Measurements from ENCODE around the gene SULF2.

SULF2 gene

GRCh38 chr20:47713163-47713562, 72.1 kb downstream of the SULF2 start:
- Histone ChIP-seq H3K36me3 (ENCODE audit: control insufficient read depth in 1 of 2, insufficient read depth in 2 of 2, low read length in 2 of 2) (peaks cover 0 to 4% of the 10 kb centered on the region in 2 donors), H3K27me3 (ENCODE audit: control insufficient read depth in 1 of 2, insufficient read depth in 2 of 2, low read length in 2 of 2) (no peaks in the 10 kb centered on the region), H3K9ac (ENCODE audit: low read depth in 1 of 2, low read length in 2 of 2) (no peak overlapping the region), H3K4me3 (ENCODE audit: low read depth in 1 of 2, low read length in 2 of 2) (no peak overlapping the region), H3K4me1 (ENCODE audit: control insufficient read depth in 1 of 2, insufficient read depth in 2 of 2, low read length in 2 of 2) (peaks cover 14% of the 10 kb centered on the region in 2 donors), H3K27ac (ENCODE audit: low read depth, low read length) (no peak overlapping the region), H3K9me3 (ENCODE audit: control insufficient read depth in 1 of 2, low read length in 2 of 2) (no peaks in the 10 kb centered on the region)

- no peak overlapping the region for H3K27ac ChIP-seq (ENCODE audit: low read depth, low read length)
- H3K9ac ChIP-seq (ENCODE audit: low read depth in 1 of 2, low read length in 2 of 2) = no peak overlapping the region
- H3K36me3 ChIP-seq (ENCODE audit: control insufficient read depth in 1 of 2, insufficient read depth in 2 of 2, low read length in 2 of 2) = no peaks in the 10 kb centered on the region
- no peaks in the 10 kb centered on the region for H3K9me3 ChIP-seq (ENCODE audit: control insufficient read depth in 1 of 2, low read length in 2 of 2)
- no peaks in the 10 kb centered on the region for H3K27me3 ChIP-seq (ENCODE audit: control insufficient read depth in 1 of 2, insufficient read depth in 2 of 2, low read length in 2 of 2)
- H3K4me3 ChIP-seq (ENCODE audit: low read depth in 1 of 2, low read length in 2 of 2) = peak overlapping the region; percentile 11 to 36
- peaks cover 14% of the 10 kb centered on the region in 2 donors for H3K4me1 ChIP-seq (ENCODE audit: control insufficient read depth in 1 of 2, insufficient read depth in 2 of 2, low read length in 2 of 2)
Measured at GRCh38 chr20:47711046-47711752, 74.1 kb downstream of the SULF2 start.

- H3K4me1 ChIP-seq (ENCODE audit: control insufficient read depth in 1 of 2, insufficient read depth in 2 of 2, low read length in 2 of 2) = peaks cover 14% of the 10 kb centered on the region in 2 donors
- H3K9ac ChIP-seq (ENCODE audit: low read depth in 1 of 2, low read length in 2 of 2) = no peak overlapping the region
- no peaks in the 10 kb centered on the region for H3K9me3 ChIP-seq (ENCODE audit: control insufficient read depth in 1 of 2, low read length in 2 of 2)
- H3K36me3 ChIP-seq (ENCODE audit: control insufficient read depth in 1 of 2, insufficient read depth in 2 of 2, low read length in 2 of 2) = no peaks in the 10 kb centered on the region
- peak overlapping the region in 1 of 2 donors; percentile 11 for H3K4me3 ChIP-seq (ENCODE audit: low read depth in 1 of 2, low read length in 2 of 2)
- H3K27me3 ChIP-seq (ENCODE audit: control insufficient read depth in 1 of 2, insufficient read depth in 2 of 2, low read length in 2 of 2) = no peaks in the 10 kb centered on the region
- no peak overlapping the region for H3K27ac ChIP-seq (ENCODE audit: low read depth, low read length)
Measured at GRCh38 chr20:47710665-47711045, 74.6 kb downstream of the SULF2 start.

DNA sequence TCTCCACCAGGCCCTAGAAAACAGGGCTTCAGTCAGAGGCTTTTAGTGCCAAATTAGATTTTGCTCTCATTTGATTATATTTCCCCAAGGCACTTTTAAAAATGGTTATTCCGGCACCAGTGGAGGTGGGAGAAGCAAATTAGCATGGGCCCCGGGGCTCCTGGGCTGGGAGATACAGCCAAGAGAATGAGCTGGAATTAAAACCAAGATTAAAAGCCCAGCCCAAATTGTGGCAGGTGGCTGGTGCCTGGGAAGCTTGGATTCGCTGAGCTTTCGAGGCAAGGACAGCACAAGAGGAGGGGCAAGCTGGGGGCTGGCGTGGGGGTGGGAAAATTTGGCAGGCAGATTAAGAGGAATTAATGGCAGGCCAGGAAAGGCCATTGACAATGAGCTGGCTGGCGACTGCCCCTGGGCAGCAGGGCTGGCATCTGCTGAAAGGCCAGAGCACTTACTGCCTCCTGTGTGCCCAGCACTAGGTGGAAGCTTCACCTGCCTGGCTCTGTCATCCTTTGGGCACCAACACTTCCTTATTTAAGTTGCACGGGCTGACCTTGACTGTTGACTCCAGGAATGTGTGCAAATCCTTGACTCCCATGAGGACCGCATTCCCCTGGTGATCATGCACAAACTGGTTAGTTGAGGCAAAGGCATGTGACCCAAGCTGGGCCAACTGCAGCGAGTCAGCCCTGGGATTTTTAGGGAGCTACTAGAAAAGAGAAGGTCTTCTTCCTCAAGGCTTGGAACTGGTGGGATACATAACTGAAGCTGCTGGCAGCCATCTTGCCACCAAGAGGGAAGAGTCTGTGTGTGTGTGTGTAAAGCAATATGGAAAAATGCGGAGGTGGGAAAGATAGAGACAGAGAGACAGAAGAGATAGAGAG, 76.1 kb downstream of the SULF2 start:
- no peak overlapping the region for H3K9ac ChIP-seq (ENCODE audit: low read depth in 1 of 2, low read length in 2 of 2)
- no peaks in the 10 kb centered on the region for H3K36me3 ChIP-seq (ENCODE audit: control insufficient read depth in 1 of 2, insufficient read depth in 2 of 2, low read length in 2 of 2)
- no peak overlapping the region for H3K4me3 ChIP-seq (ENCODE audit: low read depth in 1 of 2, low read length in 2 of 2)
- H3K4me1 ChIP-seq (ENCODE audit: control insufficient read depth in 1 of 2, insufficient read depth in 2 of 2, low read length in 2 of 2) = peaks cover 14% of the 10 kb centered on the region in 2 donors
- no peaks in the 10 kb centered on the region for H3K27me3 ChIP-seq (ENCODE audit: control insufficient read depth in 1 of 2, insufficient read depth in 2 of 2, low read length in 2 of 2)
- H3K9me3 ChIP-seq (ENCODE audit: control insufficient read depth in 1 of 2, low read length in 2 of 2) = no peaks in the 10 kb centered on the region
- H3K27ac ChIP-seq (ENCODE audit: low read depth, low read length) = no peak overlapping the region

GRCh38 chr20:47708140-47708807, 77.0 kb downstream of the SULF2 start:
- Histone ChIP-seq H3K4me3 (ENCODE audit: low read depth in 1 of 2, low read length in 2 of 2) (no peak overlapping the region), H3K27me3 (ENCODE audit: control insufficient read depth in 1 of 2, insufficient read depth in 2 of 2, low read length in 2 of 2) (no peaks in the 10 kb centered on the region), H3K9ac (ENCODE audit: low read depth in 1 of 2, low read length in 2 of 2) (no peak overlapping the region), H3K36me3 (ENCODE audit: control insufficient read depth in 1 of 2, insufficient read depth in 2 of 2, low read length in 2 of 2) (no peaks in the 10 kb centered on the region), H3K27ac (ENCODE audit: low read depth, low read length) (no peak overlapping the region), H3K9me3 (ENCODE audit: control insufficient read depth in 1 of 2, low read length in 2 of 2) (no peaks in the 10 kb centered on the region), H3K4me1 (ENCODE audit: control insufficient read depth in 1 of 2, insufficient read depth in 2 of 2, low read length in 2 of 2) (peaks cover 14% of the 10 kb centered on the region in 2 donors)

DNA sequence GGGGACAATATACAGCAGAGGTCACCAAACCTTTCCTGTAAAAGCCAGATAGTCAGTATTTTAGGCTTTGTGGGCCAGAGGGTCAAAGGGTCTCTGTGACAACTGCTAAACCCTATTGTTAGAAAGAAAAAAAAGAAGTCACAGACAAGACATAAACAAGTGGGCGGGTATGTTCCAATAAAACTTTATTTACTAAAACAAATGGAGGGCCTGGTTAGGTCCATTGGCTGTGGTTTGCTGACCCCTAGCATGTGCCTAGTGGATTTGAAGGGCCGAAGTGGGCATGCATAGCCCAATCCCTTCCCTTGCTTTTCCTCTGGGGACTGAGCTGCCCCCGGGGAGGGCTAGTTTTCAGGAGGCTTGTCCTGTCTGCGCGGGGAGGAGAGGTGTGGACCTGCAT, 78.9 kb downstream of the SULF2 start:
- peaks cover 11 to 12% of the 10 kb centered on the region in 2 donors for H3K4me1 ChIP-seq (ENCODE audit: control insufficient read depth in 1 of 2, insufficient read depth in 2 of 2, low read length in 2 of 2)

GRCh38 chr20:47705497-47705856, 79.8 kb downstream of the SULF2 start:
- Histone ChIP-seq H3K36me3 (ENCODE audit: control insufficient read depth in 1 of 2, insufficient read depth in 2 of 2, low read length in 2 of 2) (no peaks in the 10 kb centered on the region), H3K9me3 (ENCODE audit: control insufficient read depth in 1 of 2, low read length in 2 of 2) (no peaks in the 10 kb centered on the region), H3K4me3 (ENCODE audit: low read depth in 1 of 2, low read length in 2 of 2) (no peak overlapping the region), H3K9ac (ENCODE audit: low read depth in 1 of 2, low read length in 2 of 2) (no peak overlapping the region), H3K27ac (ENCODE audit: low read depth, low read length) (no peak overlapping the region), H3K4me1 (ENCODE audit: control insufficient read depth in 1 of 2, insufficient read depth in 2 of 2, low read length in 2 of 2) (peaks cover 2 to 3% of the 10 kb centered on the region in 2 donors), H3K27me3 (ENCODE audit: control insufficient read depth in 1 of 2, insufficient read depth in 2 of 2, low read length in 2 of 2) (no peaks in the 10 kb centered on the region)

More for the DNA sequence above, 78.9 kb downstream of the SULF2 start:
- H3K36me3 ChIP-seq (ENCODE audit: control insufficient read depth in 1 of 2, insufficient read depth in 2 of 2, low read length in 2 of 2) = no peaks in the 10 kb centered on the region
- no peak overlapping the region for H3K9ac ChIP-seq (ENCODE audit: low read depth in 1 of 2, low read length in 2 of 2)
- H3K27me3 ChIP-seq (ENCODE audit: control insufficient read depth in 1 of 2, insufficient read depth in 2 of 2, low read length in 2 of 2) = no peaks in the 10 kb centered on the region
- H3K27ac ChIP-seq (ENCODE audit: low read depth, low read length) = no peak overlapping the region
- H3K4me3 ChIP-seq (ENCODE audit: low read depth in 1 of 2, low read length in 2 of 2) = no peak overlapping the region
- H3K9me3 ChIP-seq (ENCODE audit: control insufficient read depth in 1 of 2, low read length in 2 of 2) = no peaks in the 10 kb centered on the region

DNA sequence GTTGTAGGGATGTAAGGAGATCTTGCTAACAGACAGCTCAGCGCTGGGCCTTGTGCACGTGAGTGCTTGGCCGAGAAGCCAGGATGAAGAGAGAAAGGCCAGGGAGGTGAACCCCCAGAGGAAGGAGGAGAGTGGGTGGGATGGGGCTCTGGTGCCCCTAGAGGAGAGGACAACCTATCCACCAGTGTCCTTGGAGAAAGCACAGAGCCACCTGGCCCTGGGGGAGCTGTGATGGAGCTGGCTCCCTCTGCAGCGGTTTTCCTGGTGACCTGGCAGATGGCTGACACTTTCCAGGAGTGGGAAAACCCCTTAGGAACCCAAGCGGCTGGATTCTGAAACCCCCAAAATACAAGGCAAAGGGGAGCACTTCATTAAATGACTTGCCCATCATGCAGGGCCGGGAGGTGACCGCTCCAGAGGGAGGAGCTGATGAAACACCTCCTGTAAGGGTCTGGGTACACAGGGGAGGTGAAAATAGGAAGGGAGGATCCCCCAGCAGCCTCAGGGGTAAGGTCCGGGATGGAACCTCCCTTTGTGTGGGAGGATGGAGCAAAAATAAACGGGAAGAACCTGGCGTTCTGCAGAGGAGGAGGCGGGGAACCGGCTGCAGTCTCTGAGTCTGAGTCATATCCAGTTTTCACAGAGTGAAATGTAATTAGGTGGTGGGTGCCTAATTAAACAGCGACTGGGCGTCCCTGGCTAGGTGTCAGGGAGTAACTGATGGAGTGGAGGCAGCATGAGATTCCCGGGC, 80.4 kb downstream of the SULF2 start:
- Histone ChIP-seq H3K4me1 (ENCODE audit: control insufficient read depth in 1 of 2, insufficient read depth in 2 of 2, low read length in 2 of 2) (no peaks in the 10 kb centered on the region), H3K9ac (ENCODE audit: low read depth in 1 of 2, low read length in 2 of 2) (no peak overlapping the region), H3K36me3 (ENCODE audit: control insufficient read depth in 1 of 2, insufficient read depth in 2 of 2, low read length in 2 of 2) (no peaks in the 10 kb centered on the region), H3K4me3 (ENCODE audit: low read depth in 1 of 2, low read length in 2 of 2) (no peak overlapping the region), H3K27me3 (ENCODE audit: control insufficient read depth in 1 of 2, insufficient read depth in 2 of 2, low read length in 2 of 2) (no peaks in the 10 kb centered on the region), H3K9me3 (ENCODE audit: control insufficient read depth in 1 of 2, low read length in 2 of 2) (no peaks in the 10 kb centered on the region), H3K27ac (ENCODE audit: low read depth, low read length) (no peak overlapping the region)

DNA sequence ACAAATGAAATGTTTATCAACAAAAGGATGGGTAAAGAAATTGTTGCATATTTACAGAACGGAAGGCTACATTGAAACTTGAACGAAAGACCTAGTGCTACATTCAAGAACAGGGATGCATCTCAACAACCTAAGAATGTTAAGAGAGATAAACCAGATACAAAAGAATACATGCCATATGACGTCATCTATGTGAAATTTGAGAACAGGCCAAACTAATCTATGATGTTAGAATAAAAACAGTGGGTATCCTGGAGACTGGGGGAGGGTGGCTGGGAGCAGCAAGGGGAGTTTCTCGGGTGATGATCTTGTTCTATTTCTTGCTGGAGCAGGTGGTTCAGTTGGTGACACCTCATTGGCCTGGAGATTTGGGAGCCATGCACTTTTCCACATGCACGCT, 81.5 kb downstream of the SULF2 start:
- H3K27ac ChIP-seq (ENCODE audit: low read depth, low read length) = no peak overlapping the region

More for the DNA sequence above, 81.5 kb downstream of the SULF2 start:
- Histone ChIP-seq H3K9ac (ENCODE audit: low read depth in 1 of 2, low read length in 2 of 2) (no peak overlapping the region), H3K27me3 (ENCODE audit: control insufficient read depth in 1 of 2, insufficient read depth in 2 of 2, low read length in 2 of 2) (no peaks in the 10 kb centered on the region), H3K9me3 (ENCODE audit: control insufficient read depth in 1 of 2, low read length in 2 of 2) (no peaks in the 10 kb centered on the region), H3K4me3 (ENCODE audit: low read depth in 1 of 2, low read length in 2 of 2) (no peak overlapping the region), H3K36me3 (ENCODE audit: control insufficient read depth in 1 of 2, insufficient read depth in 2 of 2, low read length in 2 of 2) (peaks cover 6 to 8% of the 10 kb centered on the region in 2 donors), H3K4me1 (ENCODE audit: control insufficient read depth in 1 of 2, insufficient read depth in 2 of 2, low read length in 2 of 2) (no peaks in the 10 kb centered on the region)
